ENCODE measurements around the gene DEPP1. TPM values are rescaled to one million over a fixed set of nuclear protein-coding genes. Genes with fewer than 3 reads are reported as not detected.

Gene DEPP1
- total and polyA plus RNA-seq, 2 of the 13 experiments (the other 11 are each of a cell fraction or from before 2014, with no cell fraction given) = 14.8 to 270 TPM

DNA sequence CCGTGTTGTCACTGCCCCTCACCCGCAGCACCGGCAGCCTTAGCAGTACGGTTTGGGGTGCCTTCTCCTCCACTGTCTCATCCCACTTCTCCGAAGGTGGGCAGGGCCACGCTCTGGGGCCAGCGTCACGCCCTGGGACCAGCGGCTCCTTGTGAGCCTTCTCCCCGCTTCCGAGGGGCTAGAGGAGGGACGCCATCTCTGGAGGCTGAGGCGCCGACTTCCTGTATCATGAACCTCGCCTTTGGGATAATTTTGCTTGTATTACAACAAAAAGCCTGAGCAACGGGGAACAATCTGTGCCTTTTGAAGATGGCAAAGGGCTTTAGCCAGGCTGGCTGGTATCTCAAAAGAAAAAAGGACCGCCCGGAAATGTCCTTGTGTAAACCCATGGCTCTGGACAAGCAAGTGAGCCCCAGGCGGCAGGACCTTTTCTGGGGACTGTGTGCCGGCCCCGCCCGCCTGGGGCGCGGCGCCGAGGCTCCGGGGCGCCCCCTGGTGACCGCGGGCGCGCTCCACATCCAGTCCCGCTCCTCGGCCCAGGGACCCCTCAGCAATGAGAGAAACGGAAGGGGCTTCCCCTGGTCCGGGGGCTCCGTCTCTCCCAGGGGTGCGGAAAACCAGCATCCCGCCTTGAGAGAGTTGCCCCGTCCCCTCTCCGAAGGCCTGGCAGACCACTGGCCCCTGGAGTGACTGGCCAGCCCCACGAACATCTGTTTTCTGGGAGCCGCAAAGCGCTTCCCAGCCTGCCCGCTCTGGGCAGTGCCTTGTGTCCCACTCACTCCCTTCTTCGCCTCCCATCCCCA lies 3.8 kb downstream of the DEPP1 start (continued):
- TF ChIP-seq, protein P1, sequence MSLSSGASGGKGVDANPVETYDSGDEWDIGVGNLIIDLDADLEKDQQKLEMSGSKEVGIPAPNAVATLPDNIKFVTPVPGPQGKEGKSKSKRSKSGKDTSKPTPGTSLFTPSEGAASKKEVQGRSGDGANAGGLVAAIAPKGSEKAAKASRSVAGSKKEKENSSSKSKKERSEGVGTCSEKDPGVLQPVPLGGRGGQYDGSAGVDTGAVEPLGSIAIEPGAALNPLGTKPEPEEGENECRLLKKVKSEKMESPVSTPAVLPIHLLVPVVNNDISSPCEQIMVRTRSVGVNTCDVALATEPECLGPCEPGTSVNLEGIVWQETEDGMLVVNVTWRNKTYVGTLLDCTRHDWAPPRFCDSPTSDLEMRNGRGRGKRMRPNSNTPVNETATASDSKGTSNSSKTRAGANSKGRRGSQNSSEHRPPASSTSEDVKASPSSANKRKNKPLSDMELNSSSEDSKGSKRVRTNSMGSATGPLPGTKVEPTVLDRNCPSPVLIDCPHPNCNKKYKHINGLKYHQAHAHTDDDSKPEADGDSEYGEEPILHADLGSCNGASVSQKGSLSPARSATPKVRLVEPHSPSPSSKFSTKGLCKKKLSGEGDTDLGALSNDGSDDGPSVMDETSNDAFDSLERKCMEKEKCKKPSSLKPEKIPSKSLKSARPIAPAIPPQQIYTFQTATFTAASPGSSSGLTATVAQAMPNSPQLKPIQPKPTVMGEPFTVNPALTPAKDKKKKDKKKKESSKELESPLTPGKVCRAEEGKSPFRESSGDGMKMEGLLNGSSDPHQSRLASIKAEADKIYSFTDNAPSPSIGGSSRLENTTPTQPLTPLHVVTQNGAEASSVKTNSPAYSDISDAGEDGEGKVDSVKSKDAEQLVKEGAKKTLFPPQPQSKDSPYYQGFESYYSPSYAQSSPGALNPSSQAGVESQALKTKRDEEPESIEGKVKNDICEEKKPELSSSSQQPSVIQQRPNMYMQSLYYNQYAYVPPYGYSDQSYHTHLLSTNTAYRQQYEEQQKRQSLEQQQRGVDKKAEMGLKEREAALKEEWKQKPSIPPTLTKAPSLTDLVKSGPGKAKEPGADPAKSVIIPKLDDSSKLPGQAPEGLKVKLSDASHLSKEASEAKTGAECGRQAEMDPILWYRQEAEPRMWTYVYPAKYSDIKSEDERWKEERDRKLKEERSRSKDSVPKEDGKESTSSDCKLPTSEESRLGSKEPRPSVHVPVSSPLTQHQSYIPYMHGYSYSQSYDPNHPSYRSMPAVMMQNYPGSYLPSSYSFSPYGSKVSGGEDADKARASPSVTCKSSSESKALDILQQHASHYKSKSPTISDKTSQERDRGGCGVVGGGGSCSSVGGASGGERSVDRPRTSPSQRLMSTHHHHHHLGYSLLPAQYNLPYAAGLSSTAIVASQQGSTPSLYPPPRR (CRISPR knock-in tag; IDR thresholded peaks at IDR 0.05; ENCODE audit: borderline replicate concordance) = no peak
- TF ChIP-seq, protein P2, sequence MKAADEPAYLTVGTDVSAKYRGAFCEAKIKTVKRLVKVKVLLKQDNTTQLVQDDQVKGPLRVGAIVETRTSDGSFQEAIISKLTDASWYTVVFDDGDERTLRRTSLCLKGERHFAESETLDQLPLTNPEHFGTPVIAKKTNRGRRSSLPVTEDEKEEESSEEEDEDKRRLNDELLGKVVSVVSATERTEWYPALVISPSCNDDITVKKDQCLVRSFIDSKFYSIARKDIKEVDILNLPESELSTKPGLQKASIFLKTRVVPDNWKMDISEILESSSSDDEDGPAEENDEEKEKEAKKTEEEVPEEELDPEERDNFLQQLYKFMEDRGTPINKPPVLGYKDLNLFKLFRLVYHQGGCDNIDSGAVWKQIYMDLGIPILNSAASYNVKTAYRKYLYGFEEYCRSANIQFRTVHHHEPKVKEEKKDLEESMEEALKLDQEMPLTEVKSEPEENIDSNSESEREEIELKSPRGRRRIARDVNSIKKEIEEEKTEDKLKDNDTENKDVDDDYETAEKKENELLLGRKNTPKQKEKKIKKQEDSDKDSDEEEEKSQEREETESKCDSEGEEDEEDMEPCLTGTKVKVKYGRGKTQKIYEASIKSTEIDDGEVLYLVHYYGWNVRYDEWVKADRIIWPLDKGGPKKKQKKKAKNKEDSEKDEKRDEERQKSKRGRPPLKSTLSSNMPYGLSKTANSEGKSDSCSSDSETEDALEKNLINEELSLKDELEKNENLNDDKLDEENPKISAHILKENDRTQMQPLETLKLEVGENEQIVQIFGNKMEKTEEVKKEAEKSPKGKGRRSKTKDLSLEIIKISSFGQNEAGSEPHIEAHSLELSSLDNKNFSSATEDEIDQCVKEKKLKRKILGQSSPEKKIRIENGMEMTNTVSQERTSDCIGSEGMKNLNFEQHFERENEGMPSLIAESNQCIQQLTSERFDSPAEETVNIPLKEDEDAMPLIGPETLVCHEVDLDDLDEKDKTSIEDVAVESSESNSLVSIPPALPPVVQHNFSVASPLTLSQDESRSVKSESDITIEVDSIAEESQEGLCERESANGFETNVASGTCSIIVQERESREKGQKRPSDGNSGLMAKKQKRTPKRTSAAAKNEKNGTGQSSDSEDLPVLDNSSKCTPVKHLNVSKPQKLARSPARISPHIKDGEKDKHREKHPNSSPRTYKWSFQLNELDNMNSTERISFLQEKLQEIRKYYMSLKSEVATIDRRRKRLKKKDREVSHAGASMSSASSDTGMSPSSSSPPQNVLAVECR (CRISPR knock-in tag; IDR thresholded peaks at IDR 0.05; ENCODE audit: borderline replicate concordance) = peak; percentile 60; the same call in 1 of the 2 replicates
- TF ChIP-seq RAD21 (CRISPR knock-in tag; IDR thresholded peaks at IDR 0.05) = peak; percentile 97
- TF ChIP-seq, protein P3, sequence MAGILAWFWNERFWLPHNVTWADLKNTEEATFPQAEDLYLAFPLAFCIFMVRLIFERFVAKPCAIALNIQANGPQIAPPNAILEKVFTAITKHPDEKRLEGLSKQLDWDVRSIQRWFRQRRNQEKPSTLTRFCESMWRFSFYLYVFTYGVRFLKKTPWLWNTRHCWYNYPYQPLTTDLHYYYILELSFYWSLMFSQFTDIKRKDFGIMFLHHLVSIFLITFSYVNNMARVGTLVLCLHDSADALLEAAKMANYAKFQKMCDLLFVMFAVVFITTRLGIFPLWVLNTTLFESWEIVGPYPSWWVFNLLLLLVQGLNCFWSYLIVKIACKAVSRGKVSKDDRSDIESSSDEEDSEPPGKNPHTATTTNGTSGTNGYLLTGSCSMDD (CRISPR knock-in tag; IDR thresholded peaks at IDR 0.05) = peak; percentile 64; the same call in 1 of the 2 replicates
- TF ChIP-seq RFX1 (IDR thresholded peaks at IDR 0.05) = no peak
- peak; percentile 55; the same call in 1 of the 2 replicates for TF ChIP-seq KDM3A (CRISPR knock-in tag; IDR thresholded peaks at IDR 0.05; ENCODE audit: low read depth)
- TF ChIP-seq HOXA5 (CRISPR knock-in tag; IDR thresholded peaks at IDR 0.05) = no peak
- 0 out of 2 replicates have a peak, but pooled peaks have one; percentile 6 for TF ChIP-seq FOSL2 (CRISPR knock-in tag; IDR thresholded peaks at IDR 0.05)
- no peak for TF ChIP-seq GPN1 (CRISPR knock-in tag; IDR thresholded peaks at IDR 0.05; ENCODE audit: borderline replicate concordance)
- TF ChIP-seq, protein P4, sequence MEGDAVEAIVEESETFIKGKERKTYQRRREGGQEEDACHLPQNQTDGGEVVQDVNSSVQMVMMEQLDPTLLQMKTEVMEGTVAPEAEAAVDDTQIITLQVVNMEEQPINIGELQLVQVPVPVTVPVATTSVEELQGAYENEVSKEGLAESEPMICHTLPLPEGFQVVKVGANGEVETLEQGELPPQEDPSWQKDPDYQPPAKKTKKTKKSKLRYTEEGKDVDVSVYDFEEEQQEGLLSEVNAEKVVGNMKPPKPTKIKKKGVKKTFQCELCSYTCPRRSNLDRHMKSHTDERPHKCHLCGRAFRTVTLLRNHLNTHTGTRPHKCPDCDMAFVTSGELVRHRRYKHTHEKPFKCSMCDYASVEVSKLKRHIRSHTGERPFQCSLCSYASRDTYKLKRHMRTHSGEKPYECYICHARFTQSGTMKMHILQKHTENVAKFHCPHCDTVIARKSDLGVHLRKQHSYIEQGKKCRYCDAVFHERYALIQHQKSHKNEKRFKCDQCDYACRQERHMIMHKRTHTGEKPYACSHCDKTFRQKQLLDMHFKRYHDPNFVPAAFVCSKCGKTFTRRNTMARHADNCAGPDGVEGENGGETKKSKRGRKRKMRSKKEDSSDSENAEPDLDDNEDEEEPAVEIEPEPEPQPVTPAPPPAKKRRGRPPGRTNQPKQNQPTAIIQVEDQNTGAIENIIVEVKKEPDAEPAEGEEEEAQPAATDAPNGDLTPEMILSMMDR (CRISPR knock-in tag; IDR thresholded peaks at IDR 0.05) = peak; percentile 84
- TF ChIP-seq, protein P5, sequence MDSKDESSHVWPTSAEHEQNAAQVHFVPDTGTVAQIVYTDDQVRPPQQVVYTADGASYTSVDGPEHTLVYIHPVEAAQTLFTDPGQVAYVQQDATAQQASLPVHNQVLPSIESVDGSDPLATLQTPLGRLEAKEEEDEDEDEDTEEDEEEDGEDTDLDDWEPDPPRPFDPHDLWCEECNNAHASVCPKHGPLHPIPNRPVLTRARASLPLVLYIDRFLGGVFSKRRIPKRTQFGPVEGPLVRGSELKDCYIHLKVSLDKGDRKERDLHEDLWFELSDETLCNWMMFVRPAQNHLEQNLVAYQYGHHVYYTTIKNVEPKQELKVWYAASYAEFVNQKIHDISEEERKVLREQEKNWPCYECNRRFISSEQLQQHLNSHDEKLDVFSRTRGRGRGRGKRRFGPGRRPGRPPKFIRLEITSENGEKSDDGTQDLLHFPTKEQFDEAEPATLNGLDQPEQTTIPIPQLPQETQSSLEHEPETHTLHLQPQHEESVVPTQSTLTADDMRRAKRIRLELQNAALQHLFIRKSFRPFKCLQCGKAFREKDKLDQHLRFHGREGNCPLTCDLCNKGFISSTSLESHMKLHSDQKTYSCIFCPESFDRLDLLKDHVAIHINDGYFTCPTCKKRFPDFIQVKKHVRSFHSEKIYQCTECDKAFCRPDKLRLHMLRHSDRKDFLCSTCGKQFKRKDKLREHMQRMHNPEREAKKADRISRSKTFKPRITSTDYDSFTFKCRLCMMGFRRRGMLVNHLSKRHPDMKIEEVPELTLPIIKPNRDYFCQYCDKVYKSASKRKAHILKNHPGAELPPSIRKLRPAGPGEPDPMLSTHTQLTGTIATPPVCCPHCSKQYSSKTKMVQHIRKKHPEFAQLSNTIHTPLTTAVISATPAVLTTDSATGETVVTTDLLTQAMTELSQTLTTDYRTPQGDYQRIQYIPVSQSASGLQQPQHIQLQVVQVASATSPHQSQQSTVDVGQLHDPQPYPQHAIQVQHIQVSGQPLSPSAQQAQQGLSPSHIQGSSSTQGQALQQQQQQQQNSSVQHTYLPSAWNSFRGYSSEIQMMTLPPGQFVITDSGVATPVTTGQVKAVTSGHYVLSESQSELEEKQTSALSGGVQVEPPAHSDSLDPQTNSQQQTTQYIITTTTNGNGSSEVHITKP (CRISPR knock-in tag; IDR thresholded peaks at IDR 0.05; ENCODE audit: low read depth) = 0 out of 2 replicates have a peak, but pooled peaks have one; percentile 15
- no peak for TF ChIP-seq ERF (CRISPR knock-in tag; IDR thresholded peaks at IDR 0.05)
